NCI-H146 (cell line): ENCODE measurements around the gene MYOD1.
A peak's percentile ranks its signal among the peaks of the same experiment; 100 is the strongest.

ENCODE experiments used
- DNase-seq: peaks from one replicate; lab custom pipeline; 2025; lab: John Stamatoyannopoulos, UW

MYOD1 gene

DNA sequence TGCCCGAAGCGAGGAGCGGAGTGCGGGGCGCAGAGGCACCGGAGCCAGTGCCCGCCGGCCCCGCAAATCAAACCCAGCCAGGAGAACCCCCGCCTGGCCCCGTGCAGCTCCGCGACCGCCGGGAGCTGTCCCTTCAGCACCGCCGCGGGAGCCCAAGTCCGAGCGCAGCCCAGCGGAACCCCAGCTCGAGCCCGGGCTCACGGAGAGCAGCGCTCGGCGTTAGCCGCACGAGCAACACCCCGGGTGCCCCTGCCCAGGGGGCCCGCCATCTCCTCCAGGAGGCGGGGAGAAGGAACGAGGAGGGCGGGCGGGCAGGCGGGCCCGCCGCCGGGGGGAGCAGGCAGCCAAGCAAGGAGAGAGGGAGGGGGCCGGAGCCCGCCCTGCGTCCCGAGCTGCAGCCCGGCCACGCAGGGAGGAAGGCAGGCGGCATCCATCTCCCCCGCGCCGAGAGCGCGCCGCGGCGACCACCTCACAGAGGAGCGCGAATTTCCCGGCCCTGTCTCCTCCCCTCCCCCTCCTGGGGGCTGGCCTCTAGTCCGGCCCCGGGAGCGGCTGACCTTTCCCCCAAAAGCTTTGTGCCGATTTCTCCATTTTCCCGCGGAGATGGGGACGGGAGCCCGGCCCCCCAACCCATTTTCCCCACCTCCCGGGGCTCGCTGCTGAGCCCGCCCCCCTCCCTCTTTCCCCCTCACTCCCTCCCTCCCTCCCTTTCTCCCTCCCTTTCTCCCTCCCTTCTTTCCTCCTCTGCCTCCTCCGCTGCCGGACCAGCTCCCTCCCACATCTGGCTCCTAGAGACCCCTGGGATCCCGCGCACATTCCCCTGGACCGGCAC lies 15.8 kb downstream of the MYOD1 start:
- peak; percentile 54 for DNase-seq

DNA sequence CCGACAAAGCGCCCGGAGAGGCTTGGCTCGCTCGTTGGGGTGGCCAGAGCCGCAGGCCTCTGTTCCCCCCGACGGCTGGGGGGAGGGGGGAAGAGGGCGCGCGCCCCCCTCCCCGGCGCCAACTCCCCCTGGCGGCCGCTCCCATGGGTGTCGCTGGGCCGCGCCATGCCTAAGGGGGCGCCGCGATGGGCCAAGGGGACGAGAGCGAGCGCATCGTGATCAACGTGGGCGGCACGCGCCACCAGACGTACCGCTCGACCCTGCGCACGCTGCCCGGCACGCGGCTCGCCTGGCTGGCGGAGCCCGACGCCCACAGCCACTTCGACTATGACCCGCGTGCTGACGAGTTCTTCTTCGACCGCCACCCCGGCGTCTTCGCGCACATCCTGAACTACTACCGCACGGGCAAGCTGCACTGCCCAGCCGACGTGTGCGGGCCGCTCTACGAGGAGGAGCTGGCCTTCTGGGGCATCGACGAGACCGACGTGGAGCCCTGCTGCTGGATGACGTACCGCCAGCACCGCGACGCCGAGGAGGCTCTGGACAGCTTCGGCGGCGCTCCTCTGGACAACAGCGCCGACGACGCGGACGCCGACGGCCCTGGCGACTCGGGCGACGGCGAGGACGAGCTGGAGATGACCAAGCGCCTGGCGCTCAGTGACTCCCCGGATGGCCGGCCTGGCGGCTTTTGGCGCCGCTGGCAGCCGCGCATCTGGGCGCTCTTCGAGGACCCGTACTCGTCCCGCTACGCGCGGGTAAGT lies 16.6 kb downstream of the MYOD1 start:
- no peak for DNase-seq

DNA sequence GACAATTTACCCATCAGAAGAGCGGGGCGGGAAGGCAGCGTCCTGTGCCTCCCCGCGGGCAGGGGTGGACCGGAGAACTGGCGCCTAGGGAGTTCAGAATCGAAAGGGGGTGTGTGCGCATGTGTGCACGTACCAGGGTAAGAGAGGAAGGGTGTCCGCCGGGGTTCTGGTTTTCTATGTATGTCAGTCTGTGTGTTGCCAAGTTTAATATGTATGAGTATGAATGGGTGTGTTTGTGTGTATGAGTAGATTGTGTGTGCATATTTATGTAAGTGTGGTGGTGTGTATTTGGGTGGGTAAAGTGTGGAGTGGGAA lies 17.2 kb downstream of the MYOD1 start:
- DNase-seq: no peak

DNA sequence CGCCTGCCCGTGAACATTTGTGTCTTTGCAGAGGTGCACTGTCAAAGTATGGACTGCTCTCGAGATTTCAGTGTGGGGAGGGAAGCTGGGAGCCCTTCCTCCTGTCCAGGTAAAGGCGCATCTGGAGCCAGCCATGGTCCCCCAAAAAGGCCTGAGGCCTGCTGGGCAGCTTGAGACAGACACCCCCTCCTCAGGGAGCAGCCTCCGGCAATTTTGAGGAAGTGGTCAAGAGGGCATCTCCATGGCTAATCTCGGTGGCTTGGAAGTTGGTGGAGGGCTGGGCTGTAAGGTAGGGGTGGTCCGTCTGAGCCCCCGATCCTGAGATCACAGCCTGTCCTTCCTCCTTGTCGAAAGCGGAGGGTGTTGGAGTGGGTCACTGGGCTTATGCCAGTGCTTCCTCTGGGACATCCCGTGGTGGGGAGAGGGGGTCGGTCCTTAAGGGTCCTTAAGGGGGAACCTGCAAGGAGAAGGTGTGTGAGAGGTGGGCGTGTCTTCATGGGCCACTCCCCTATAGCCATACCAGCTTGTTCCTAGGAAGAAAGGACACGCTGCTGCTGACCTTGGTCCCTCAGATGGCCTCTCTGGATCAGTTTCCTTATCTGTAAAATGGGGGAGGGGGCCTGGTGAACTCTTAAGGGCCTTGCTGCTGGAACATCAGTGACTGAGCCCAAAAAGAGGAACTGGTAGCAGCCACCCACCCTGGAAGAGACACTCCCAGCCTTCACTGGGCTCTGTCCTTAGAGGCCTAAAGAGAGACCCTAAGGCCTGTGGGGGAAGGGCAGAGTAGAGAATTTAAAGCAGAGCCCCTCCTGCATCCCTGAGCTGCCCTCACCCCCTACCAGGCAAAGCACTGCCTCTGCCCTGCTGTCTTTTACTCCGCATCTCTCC lies 17.8 kb downstream of the MYOD1 start:
- DNase-seq: no peak

DNA sequence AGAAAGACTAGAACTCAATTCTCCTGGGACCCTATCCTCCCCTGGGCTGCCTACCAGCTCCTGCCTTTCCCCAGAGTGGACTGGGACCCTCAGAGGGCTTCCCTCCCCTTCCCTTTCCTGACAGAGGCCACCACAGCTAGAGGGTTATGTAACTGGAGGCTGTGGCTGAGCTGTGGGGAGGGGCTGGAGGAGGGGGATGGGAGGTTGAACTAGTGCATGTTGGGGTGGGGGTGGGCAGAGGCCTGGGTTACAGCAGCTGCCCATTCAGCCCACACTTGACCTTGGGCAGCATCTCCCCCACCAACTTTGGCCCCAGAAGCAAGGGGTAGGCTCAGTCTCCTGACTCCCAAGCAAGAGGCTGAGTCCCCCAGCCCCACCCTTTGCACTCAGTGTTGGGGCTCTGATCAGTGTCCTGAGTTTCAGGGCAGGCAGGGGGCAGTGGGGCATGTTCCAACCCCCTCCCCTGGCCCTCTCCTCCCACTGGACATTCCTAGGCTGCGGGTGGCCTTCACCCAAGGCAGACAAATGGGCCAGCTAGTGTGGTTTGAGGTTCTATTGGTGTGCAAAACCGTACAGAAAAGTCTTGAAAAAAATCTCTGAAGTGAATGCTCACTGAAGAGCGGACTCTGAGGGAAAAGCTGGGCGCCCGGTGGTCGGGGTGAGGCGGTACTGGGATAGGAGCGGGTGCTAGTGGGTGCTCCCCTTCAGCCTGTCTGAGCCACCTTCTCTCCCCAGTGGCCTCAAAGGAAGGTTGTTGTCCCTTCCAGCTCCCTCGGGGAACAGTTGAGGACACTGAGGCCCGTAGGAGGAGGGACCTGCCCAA lies 19.0 kb downstream of the MYOD1 start:
- DNase-seq: no peak

DNA sequence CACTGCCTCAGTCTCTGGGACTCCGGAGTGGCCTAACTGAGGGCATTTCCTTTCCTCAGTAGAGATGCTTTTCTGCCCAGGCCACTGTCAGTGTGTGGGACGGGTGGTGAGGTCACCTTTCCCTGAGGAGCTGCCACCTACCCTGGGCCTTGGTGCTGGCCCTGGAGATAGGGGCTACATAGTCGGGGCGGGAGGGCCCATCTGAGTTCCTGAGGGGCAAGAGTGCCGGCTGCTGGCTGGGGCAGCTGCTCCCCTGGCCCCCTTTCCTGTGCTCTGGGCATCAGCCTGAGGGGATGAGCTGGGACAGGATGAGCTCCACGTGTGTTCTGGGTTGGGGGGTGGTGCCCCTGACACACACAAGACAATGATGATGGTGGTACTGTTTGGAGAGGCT lies 20.6 kb downstream of the MYOD1 start:
- no peak for DNase-seq

DNA sequence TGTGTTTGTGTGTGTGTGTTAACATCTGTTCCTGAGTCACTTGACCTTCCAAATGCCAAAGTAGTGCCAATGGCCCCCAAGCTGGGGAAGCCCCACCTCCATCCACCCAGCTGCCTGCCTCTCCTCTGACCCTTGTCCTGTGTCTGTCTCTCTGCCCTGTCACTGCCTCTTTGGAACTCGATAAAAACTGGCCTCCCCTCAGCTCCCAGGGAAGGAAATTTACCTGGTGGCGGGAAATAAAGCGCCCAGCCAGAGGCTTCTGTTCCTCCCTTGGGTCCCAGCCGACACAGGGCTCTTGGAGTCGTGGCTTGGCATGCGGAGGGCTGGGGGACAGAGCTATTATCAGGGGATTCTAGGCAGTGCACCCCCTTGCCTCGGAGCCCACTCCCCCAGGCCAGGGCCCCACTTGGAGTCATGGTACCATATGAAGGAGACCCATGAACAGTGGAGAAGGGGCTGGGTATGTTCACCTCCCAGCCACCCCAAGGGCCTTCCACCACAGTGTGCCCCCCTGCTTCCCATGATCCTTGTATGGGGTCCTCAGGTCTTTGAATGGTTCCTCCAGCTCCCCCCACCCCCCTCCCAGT lies 21.4 kb downstream of the MYOD1 start:
- no peak for DNase-seq

DNA sequence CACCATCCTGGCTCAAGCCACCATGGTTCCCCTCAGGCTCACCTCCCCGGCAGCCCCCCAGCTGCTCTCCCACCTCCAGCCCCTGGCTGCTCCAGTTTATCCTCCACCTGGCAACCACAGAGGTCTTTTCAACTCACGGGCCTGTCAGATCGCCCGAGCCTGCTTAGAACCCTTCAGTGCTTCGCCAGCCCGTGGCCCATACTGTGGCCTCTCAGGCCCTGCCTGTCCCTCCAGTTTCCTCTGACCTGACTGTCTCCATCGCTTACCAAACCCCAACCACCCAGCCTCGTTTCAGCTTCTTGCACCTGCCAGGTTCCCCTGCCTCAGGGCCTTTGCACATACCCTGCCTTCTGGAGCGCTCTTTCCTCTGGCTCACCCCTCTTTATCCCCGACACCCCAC lies 22.1 kb downstream of the MYOD1 start:
- DNase-seq: no peak

DNA sequence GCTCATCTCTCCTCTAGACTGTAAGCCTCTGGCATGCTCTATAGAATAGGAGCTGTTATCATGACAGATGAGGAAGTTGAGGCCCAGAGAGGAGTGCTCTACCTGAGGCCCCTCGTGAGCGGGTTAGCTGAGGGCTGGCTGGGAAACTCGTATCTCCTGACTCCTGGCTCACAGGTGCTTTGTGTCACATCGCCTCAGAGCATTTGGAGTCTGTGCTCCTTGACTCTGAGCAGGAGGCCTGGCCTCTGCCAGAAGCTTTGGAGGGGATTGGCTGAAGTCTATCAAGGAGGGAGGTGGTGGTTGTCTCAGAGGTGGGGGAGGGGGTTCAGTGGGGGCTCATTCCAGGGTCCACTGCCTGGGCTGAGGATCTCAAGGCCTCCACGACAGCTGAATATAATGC lies 22.6 kb downstream of the MYOD1 start:
- DNase-seq: no peak

DNA sequence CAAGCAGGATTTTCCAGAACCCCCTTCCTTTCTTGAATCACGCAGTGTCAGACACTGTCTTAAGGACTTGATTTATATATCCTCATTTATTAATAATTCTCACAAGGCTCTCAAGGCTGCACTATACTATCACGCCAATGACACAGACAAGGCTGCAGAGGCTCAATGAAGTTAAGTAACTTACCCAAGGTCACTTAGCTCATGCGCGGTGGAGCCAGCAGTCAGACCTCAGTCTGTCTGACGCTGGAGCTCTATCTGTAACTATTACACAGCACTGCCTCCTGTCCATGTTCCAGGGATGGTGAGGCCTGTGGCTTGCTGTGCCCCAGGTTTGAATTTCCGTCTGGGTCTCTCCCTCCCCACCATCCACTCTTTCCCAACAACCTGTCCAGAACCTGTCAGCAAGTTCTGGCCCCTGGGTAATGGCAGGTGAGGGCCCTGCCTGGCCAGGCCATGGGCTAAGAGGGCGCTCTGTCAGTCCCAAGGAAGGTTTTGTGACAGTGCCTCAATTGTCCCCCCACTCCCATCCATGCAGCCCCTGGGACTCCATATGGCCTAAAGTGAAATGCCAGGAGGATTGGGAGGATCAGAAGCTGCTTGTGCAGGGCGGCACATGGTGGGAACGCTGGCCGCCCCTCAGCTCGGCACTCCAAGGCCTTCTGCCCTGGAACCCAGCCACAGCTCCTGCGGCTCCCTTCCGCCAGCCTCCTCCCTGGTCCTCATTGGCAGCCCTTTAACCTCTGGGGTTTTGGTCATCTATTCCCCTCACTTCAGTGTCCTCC lies 23.8 kb downstream of the MYOD1 start:
- DNase-seq: no peak

DNA sequence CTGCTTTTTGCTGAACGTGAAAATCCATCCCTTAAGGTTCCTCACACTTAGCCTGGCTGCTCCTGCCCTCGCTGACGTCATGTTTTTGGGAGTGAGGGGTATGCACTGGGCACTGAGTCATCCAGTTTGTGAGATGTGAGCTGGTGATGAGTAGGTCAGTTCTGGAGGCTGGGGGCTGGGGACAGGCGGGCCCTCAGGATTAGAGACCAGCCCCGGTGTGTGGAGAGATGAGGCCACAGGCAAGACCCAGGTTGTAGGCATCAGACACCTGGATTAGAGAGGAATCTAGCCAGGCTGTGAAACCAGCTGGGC lies 24.4 kb downstream of the MYOD1 start:
- no peak for DNase-seq

DNA sequence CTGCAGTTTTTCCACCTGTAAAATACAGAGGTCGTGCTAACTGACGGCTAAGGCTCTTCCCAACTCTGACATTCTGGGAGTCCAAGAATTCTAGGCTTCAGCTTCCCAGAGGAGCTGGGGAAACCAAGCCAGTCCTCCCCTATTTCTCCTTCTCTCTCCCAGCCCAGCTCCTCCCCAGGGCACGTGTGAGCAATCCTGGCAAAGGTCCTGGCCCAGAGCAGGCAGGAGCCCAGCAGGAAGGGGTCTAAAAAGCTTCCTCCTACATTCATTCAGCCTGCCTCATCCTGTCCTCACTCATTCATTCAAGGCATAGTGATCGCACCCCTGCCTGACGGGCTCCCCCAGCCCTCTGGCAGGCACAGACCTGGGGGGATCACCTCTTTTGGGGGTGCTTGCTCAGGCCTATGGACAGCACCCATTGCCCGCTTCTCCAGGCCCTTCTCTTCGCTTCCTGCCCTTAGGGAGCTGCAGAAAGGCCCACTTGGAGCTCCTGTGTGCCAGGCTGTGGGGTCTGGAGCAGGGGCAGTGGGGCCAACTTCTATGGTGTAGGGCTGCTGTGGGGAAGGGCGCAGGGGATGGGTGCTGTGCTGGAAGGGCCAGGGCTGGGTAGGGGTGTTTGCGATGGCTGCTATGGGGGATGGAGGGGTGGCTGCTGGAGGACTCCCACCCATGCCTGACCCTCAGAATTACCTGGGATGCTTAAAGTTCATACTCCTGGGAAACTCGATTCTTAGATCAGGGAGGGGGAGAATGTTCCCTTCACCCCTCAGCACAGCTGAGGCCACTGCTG lies 25.0 kb downstream of the MYOD1 start:
- no peak for DNase-seq

DNA sequence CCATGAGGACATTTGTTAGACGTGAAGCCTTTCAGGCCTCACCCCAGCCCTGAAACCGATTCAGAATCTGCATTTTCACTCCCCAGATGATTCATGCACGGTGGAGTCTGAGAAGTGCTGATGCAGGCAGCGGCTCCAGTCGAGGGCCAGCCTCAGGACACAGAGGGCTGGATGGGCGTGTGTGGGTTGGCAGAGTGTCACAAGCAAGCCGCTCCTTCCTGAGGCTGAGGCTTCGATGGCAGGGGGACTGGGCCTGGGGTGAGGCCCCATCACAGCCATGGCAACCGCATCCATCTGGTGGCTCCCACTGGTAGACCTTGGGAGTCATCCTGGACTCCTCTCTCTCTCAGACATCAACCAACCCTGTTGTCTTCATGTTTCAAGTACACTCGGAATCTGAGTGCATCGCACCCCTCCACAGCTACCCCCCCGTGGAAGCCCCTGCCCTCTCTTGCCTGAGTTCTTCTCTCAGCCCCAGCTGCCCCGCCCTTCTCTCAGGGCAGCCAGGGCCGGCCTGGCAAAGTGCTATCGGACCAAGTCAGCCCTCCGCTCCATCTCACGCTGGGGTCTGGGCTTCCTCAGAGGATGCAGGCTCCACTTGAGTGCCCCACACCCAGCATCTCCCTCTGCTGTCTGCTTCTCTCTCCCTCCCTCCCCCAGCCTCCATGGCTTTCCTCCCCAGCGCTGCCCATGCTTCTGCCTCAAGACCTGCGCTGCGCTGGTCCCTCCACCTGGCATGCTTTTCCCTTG lies 25.8 kb downstream of the MYOD1 start:
- DNase-seq: no peak

DNA sequence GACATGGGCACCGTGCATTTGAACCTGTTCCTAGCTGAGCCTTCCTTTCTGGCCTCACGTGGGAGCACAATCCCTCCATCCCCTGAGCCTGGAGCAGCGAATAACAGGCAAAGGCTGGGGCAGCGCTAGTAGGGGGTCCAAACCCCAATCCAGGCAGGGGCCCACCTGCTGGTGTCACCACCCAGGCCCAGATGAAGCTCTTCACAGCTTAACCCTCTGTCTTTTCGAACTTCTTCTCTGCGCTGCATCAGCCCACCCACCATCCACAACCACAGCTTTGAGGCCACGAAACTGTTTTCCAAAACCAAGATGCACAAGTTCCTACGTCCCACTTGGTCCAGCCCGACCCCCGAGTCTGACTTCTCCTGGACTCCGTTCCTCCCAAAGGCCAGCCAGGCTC lies 26.7 kb downstream of the MYOD1 start:
- no peak for DNase-seq

DNA sequence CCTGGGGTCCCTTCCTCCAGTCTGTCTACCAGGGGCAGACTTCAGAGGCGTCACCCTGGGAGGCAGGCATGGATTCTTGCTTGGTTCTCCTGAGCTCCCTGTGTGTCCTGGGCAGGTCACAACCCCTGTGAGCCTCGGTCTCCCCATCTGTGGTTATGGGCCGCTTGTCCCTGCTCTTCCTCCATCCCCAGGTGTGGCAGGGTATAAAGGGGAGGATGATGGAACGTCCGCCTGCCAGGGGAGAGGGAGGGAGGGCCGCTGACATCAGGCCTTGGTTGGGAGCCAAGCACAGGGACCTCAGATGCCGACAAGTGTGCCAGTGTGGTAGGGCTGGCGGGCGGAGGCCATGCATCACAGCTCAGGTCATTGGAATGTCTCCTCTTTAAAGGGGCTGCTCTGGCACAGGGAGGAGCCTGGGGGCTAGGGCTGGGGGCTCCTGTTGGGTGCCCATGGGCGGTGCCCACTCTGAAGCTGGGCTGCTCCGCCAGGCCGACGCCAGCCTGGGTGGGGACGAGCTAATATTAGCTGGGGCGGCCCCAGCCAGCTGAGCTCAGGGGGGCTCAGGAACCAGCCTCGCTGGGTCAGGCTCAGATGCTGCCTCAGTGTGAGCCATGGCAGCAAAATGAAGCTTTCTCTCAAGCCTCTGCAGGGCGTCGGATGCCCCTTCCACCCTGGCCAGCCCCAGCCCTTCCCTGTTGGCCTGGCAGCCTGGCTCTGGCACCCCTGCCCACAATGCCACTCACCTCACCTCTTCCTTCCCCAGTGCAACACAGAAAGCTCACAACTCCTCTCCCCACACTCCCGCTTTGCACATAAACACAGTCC lies 28.0 kb downstream of the MYOD1 start:
- no peak for DNase-seq

DNA sequence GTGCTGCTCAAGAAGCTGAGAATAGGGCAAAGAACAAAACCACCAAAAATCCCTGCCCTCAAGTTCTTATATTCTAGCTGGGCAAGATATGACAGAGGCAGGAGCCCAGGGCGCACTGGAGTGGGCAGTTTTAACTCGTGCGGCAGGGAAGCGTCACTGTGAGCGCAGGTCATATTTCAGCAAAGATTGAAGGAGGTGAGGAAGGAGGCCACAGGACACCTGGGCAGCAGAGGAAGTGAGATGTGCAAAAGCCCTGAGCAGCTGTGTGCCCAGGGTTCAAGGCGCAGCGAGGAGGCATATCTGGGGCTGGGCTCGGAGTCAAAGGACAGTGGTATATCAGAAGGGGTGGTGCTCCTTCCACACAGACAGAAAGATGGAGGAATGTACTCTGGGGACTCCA lies 28.7 kb downstream of the MYOD1 start:
- no peak for DNase-seq

DNA sequence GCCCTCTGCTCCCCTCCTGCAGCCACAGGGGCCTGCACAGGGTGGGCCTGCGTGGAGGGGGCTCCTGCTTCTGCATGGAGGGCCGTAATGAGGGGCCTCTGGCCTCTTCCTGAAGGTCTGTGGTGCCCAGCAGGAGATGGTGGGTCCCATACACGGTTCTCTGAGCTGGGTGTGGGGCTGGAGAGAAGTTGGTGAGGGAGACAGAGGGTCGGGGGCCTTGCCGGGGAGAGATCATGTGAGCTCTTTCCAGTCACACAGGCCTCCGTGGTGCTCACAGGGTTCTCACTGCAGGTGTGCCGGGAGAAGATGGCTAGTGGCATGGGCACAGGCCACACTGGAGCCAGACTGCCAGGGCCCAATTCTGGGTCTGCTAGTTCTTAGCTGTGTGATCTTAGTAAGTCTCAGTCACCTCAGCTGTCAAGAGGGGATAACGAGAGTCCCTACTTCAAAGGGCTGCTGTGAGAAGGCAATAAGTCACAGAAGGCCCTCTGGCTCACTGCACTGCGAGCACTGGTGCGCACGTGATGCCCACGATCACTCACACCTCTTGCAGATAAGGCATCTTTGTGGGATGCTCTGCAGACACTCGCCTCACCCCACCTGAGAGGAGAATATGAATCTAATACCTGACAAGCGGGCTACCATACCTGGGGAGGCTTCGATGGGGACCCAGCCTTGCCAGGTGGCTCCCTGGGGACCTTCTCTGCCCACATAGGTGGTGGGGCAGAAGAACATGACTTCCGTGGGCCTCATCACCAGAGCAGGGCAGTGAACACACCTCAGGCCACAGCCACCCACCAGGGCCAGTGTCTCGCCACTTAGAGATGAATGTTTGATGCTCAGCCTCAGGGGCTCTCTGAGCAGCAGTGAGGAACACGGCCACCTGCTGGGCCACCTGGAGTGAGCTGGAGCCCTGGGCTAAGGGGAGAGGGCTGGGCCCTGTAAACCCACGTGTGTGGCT lies 29.7 kb downstream of the MYOD1 start:
- DNase-seq: peak; percentile 55
